T-helper 22 cell (primary cell): ENCODE measurements around the gene GPC5.

Source experiments
- DNase-seq: peaks from one replicate; pipeline ENCODE4 v3.0.0-alpha.2; 2020; ENCODE audit warnings: low read depth

Gene GPC5

GRCh38 chr13:92566767-92567166 is 1168.3 kb downstream of the GPC5 start:
- DNase-seq, result no peak

- DNase-seq, result no peak
Observed at GRCh38 chr13:92572190-92572589, 1173.8 kb downstream of the GPC5 start.

GRCh38 chr13:92573467-92574057 is 1175.1 kb downstream of the GPC5 start:
- no peak for DNase-seq

- no peak for DNase-seq
Observed at GRCh38 chr13:92574499-92574898, 1176.1 kb downstream of the GPC5 start.

GRCh38 chr13:92575777-92576176 is 1177.4 kb downstream of the GPC5 start:
- DNase-seq, result no peak

- DNase-seq, result no peak
Observed at GRCh38 chr13:92578358-92578757, 1179.9 kb downstream of the GPC5 start.

GRCh38 chr13:92589955-92590354 is 1191.5 kb downstream of the GPC5 start:
- DNase-seq, result no peak

GRCh38 chr13:92590503-92590908 is 1192.1 kb downstream of the GPC5 start:
- DNase-seq, result no peak

- no peak for DNase-seq
Observed at GRCh38 chr13:92591117-92591516, 1192.7 kb downstream of the GPC5 start.

GRCh38 chr13:92592757-92593156 is 1194.3 kb downstream of the GPC5 start:
- DNase-seq, result no peak

GRCh38 chr13:92602560-92602959 is 1204.1 kb downstream of the GPC5 start:
- DNase-seq, result no peak

- DNase-seq, result no peak
Observed at GRCh38 chr13:92609376-92609775, 1211.0 kb downstream of the GPC5 start.

GRCh38 chr13:92612892-92613291 is 1214.5 kb downstream of the GPC5 start:
- DNase-seq, result no peak

- DNase-seq, result no peak
Observed at GRCh38 chr13:92613921-92614320, 1215.5 kb downstream of the GPC5 start.

GRCh38 chr13:92621985-92622384 is 1223.6 kb downstream of the GPC5 start:
- no peak for DNase-seq

- no peak for DNase-seq
Observed at GRCh38 chr13:92622905-92623304, 1224.5 kb downstream of the GPC5 start.

- no peak for DNase-seq
Observed at GRCh38 chr13:92626274-92626673, 1227.9 kb downstream of the GPC5 start.

GRCh38 chr13:92640936-92641335 is 1242.5 kb downstream of the GPC5 start:
- DNase-seq, result no peak

GRCh38 chr13:92649140-92649813 is 1250.9 kb downstream of the GPC5 start:
- no peak for DNase-seq

- DNase-seq, result no peak
Observed at GRCh38 chr13:92656103-92656502, 1257.7 kb downstream of the GPC5 start.

- no peak for DNase-seq
Observed at GRCh38 chr13:92656648-92657047, 1258.2 kb downstream of the GPC5 start.

GRCh38 chr13:92657565-92657964 is 1259.1 kb downstream of the GPC5 start:
- no peak for DNase-seq

GRCh38 chr13:92658293-92658692 is 1259.9 kb downstream of the GPC5 start:
- DNase-seq, result no peak

GRCh38 chr13:92661406-92661805 is 1263.0 kb downstream of the GPC5 start:
- DNase-seq, result no peak
